Right lung (tissue), 5 donors: Measurements from ENCODE around the gene ACTR1A. TPM values are rescaled to one million over a fixed set of nuclear protein-coding genes. Genes with fewer than 3 reads are reported as not detected.
"Not testable (repeated sequence)": the region's sequence is repeated elsewhere in the genome, so short reads cannot be mapped to it uniquely, and the experiment has no call there.

Source experiments
- DNase-seq, 2 donors: peaks; one replicate each; pipeline ENCODE4 v3.0.0-alpha.2; 2013
- polyA plus RNA-seq, 5 donors: library from polyadenylated mRNA; unstranded; fragments of 120-200 nt; gene quantifications; one replicate each; pipeline versions ENCODE4 v1.2.1 to v1.2.3, GENCODE V29; 2013; ENCODE audit warnings: inconsistent platforms in 1 of 5, low replicate concordance in 1 of 5; ENCODE audit not compliant: insufficient read length in 5 of 5, insufficient read depth in 1 of 5

ACTR1A gene
- polyA plus RNA-seq, 5 donors: 79.6 to 93.3 (median 85.8) TPM

- DNase-seq: no peak
Observed at GRCh38 chr10:102457591-102458150, 44.8 kb downstream of the ACTR1A start.

- DNase-seq: no peak
Observed at GRCh38 chr10:102455893-102456471, 46.5 kb downstream of the ACTR1A start.

GRCh38 chr10:102454662-102455487 lies 47.6 kb downstream of the ACTR1A start:
- DNase-seq: not testable (repeated sequence)

- no peak for DNase-seq
Observed at GRCh38 chr10:102453502-102453901, 49.0 kb downstream of the ACTR1A start.

- no peak for DNase-seq
Observed at GRCh38 chr10:102452672-102453340, 49.7 kb downstream of the ACTR1A start.

- DNase-seq: no peak
Observed at GRCh38 chr10:102451105-102451969, 51.2 kb downstream of the ACTR1A start, which contains the start of gene C10orf95. TSS of gene C10orf95 (minus strand) at chr10:102451543. CDS start at chr10:102451093, 450 bp downstream.

GRCh38 chr10:102450374-102451104 lies 52.0 kb downstream of the ACTR1A start:
- peak; percentile 81 to 87 for DNase-seq

- no peak for DNase-seq
Observed at GRCh38 chr10:102450124-102450373, 52.5 kb downstream of the ACTR1A start.

- DNase-seq: no peak
Observed at GRCh38 chr10:102449321-102450123, 53.0 kb downstream of the ACTR1A start.

GRCh38 chr10:102444851-102445250 lies 57.7 kb downstream of the ACTR1A start:
- no peak for DNase-seq

- no peak for DNase-seq
Observed at GRCh38 chr10:102438374-102438773, 64.1 kb downstream of the ACTR1A start.

- DNase-seq: no peak
Observed at GRCh38 chr10:102437515-102437914, 65.0 kb downstream of the ACTR1A start.

GRCh38 chr10:102436312-102436711 lies 66.2 kb downstream of the ACTR1A start:
- no peak for DNase-seq

GRCh38 chr10:102435529-102436233 lies 66.8 kb downstream of the ACTR1A start:
- DNase-seq: no peak

GRCh38 chr10:102435133-102435497 lies 67.4 kb downstream of the ACTR1A start:
- DNase-seq: no peak

- no peak for DNase-seq
Observed at GRCh38 chr10:102434394-102435132, 67.9 kb downstream of the ACTR1A start.

- DNase-seq: no peak
Observed at GRCh38 chr10:102433619-102434046, 68.9 kb downstream of the ACTR1A start.

GRCh38 chr10:102432162-102432950 lies 70.2 kb downstream of the ACTR1A start, which contains the start of gene CUEDC2:
TSS of gene CUEDC2 (minus strand) at chr10:102432574. CDS start at chr10:102425188, 7,386 bp downstream.
- peak; percentile 97 to 98 for DNase-seq
